ENCODE data around the gene FOXP4.

The FOXP4 gene

DNA sequence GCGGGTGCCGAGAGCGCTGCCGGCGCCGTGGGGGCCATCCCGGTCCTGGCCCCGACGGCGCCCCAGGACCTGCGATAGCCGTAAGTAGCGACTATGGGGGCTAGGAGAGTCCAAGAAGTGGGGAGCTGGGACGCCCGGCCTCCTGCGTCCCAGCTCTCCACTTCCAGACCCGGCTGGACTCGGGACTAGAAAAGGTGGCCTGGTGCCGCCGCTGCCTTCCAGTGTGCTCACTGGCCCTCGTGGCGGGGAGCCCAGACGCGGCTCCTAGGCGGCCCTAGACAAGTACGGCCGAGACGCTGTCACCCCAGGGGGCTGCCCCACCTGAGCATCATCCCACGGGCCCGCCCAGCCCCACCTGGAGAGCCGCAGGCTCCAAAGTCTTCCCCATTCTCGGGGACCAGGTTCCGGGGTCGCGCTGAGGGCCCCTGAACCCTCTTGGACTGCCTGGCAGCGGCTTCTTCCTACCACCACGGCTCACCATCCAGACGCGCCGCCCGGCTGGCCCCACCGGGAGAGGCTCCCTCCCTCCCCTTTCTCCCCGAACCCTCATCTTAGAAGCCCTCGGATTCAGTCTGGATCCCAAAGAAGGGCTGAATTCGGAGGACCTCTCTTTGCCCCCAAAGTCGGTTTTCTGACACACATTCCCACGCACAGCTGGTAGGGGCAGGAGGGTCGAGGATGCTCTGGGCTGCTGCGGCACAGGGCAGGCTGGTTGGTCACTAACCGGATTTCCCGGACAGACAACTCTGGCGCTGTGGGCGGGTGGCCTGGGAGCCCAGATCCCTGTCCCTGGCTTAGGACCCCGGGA, 91.2 kb downstream of the FOXP4 start:
- no peak for DNase-seq (ENCODE audit: low read depth, low spot score)
- TF ChIP-seq, protein P1, sequence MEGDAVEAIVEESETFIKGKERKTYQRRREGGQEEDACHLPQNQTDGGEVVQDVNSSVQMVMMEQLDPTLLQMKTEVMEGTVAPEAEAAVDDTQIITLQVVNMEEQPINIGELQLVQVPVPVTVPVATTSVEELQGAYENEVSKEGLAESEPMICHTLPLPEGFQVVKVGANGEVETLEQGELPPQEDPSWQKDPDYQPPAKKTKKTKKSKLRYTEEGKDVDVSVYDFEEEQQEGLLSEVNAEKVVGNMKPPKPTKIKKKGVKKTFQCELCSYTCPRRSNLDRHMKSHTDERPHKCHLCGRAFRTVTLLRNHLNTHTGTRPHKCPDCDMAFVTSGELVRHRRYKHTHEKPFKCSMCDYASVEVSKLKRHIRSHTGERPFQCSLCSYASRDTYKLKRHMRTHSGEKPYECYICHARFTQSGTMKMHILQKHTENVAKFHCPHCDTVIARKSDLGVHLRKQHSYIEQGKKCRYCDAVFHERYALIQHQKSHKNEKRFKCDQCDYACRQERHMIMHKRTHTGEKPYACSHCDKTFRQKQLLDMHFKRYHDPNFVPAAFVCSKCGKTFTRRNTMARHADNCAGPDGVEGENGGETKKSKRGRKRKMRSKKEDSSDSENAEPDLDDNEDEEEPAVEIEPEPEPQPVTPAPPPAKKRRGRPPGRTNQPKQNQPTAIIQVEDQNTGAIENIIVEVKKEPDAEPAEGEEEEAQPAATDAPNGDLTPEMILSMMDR (IDR thresholded peaks at IDR 0.05; ENCODE audit: low read depth, low read length): no peak
- peak overlapping the region; percentile 44 for H3K4me3 ChIP-seq (ENCODE audit: low read depth, low read length)
- in situ Hi-C loops (cut with HindIII; ENCODE audit: low sequenced_read_pairs): no loop called here

DNA sequence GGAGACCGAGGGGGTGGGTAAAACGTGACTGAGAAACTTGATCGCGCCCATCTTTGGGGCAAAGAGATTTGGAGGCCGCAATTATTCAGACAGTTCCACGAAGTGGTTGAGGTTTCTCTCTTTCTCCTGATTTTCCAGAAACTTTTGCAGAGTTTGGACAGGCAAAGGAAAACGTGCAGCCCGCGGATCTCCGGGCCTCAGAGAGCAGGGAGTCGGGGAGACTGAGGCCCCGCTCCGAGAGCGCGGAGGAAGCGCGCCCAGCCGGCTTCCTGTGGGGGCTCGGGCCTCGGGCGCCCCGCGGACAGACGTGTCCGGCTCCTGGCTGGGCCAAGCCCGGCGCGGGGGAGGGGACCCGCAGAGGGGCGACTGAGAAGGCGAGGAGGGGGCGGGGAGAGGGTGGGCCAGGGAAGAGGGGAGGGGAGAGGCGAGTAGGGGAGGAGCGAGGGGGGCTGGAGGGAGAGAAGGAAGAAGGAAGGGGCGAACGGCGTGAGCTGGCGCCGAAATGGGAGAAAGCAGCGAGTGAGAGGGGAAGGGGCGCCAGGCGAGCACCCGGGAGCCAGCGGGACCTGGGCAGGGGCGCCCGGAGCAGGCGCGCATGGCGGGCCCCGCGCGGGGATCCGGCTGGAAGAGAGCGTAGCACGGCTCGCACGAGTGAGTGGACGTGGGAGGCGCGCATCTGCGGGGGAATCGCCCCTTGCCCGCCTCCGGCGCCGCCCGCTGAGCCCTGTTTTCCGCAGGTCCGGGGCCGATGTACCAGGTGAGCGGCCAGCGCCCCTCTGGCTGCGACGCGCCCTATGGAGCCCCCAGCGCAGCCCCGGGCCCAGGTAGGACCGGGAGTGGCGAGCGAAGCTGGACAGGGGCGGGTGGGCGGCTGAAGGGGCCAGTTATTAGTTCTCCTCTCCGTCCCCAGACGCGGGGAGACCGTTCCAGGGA, 92.1 kb downstream of the FOXP4 start, which contains the start of gene MDFI:
MDFI (plus strand) TSS at position 467 of the 933 bp plus-strand sequence; CDS start at position 749, 282 bp downstream.
- in situ Hi-C loops (cut with HindIII; ENCODE audit: low sequenced_read_pairs): no loop called here
- TF ChIP-seq, protein P1 (IDR thresholded peaks at IDR 0.05; ENCODE audit: low read depth, low read length): no peak
- DNase-seq (ENCODE audit: low read depth, low spot score): peak; percentile 56
- peak within 1 kb of the TSS; percentile 44 for H3K4me3 ChIP-seq (ENCODE audit: low read depth, low read length)

DNA sequence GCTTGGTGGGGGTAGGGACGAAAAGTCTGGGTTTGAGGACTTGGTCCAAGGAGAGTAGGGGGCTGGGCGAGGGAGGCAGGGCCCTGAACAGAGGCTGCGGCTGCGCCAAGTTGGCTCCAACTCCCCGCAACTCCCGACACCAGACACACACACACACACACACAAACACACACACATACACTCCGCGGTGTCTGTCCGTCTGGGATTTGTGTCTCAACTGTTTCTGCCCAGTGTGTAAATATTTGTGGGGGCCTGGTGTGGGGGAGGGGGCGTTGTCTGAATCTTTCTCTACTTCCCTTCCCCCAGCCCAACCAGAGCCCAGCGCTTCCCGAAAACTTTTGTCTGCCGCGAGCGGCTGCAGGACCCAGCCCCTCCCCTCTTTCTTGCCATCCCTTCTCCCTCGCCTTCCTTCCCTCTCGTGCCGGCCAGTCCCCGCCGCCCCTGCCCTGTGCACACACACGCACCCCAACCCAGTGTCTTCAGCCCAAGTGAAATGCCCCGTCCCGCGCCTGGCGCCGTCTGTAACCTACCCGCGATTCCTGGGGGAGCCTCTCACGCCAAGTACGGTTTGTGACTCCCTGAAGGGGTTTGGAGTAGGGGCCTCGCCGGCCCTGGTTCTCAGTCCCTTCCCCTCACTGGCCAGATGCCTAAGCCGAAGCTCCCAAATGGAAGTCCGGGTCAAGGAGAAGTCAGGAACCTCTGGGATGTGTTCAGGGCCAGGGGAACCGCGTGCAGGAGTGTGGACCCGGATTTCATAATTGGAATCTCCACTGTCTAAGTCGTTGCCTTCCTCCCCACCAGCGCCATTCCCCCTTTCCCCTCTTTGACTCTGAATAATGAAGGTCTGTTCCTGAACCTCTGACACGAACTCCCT, 93.0 kb downstream of the FOXP4 start:
- H3K4me3 ChIP-seq (ENCODE audit: low read depth, low read length): peak overlapping the region; percentile 44
- peak; percentile 63 for DNase-seq (ENCODE audit: low read depth, low spot score)

DNA sequence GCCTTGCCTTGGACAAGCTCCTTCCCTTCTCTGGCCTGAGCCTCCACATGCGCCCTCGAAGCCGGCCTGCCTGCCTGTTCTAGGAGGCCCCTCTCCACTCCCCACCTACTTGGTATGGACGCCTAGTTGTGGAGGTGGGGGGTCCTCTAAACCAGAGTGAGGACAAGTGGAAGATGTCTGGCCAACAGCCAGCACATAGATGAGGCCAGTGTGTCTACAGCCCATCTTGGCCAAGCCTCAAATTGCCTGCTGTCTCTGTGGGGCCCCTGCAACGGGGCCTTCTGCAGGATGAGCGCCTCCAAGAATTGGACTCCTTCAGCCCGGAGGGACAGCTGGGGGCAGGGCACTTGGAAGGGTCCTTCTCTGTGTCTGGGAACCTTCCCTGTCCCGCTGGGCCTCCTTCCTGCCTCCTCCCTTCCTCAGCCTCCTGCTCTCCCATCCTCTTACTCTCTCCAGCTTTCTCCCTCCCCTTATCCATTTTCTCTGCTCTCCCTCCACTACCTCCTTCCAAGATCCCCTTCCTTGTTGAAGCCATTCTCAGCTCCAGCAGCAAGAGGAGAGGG, 93.7 kb downstream of the FOXP4 start:
- in situ Hi-C loops (cut with HindIII; ENCODE audit: low sequenced_read_pairs): no loop called here
- TF ChIP-seq, protein P1 (IDR thresholded peaks at IDR 0.05; ENCODE audit: low read depth, low read length): no peak
- peak; percentile 82 for DNase-seq (ENCODE audit: low read depth, low spot score)
- H3K4me3 ChIP-seq (ENCODE audit: low read depth, low read length): peak overlapping the region; percentile 44

More for the DNA sequence above, 93.0 kb downstream of the FOXP4 start:
- in situ Hi-C loops (cut with HindIII; ENCODE audit: low sequenced_read_pairs): no loop called here
- TF ChIP-seq, protein P1 (IDR thresholded peaks at IDR 0.05; ENCODE audit: low read depth, low read length): no peak

DNA sequence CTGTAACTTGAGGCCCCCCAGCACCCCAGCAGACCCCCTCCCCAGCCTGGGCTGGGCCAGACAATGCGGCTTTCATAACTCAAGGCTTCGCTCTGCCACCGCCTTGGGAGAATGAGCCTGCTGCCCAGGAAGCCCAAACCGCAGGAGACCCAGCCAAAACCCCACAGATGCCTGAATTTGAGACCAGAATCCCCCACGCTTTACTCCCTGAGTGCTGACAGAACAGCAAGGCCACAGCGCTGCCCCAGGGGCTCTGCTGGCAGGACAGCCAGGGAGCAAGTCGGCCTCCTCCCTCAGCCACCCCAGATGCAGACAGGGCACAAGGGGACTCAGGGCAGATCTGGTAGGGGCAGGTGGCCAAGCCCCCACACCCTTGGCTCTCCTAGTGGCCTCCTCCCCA, 94.2 kb downstream of the FOXP4 start:
- peak overlapping the region; percentile 15 for H3K4me3 ChIP-seq (ENCODE audit: low read depth, low read length)
- DNase-seq (ENCODE audit: low read depth, low spot score): peak; percentile 62
- in situ Hi-C loops (cut with HindIII; ENCODE audit: low sequenced_read_pairs): no loop called here
- TF ChIP-seq, protein P1 (IDR thresholded peaks at IDR 0.05; ENCODE audit: low read depth, low read length): no peak
